Thymus (tissue), 11 donors: ENCODE measurements around the gene BHLHA15. TPM values are rescaled to one million over a fixed set of nuclear protein-coding genes. Genes with fewer than 3 reads are reported as not detected.

Experiments used
- DNase-seq, 9 donors: peaks; one replicate each; pipeline ENCODE4 v3.0.0-alpha.2; 2013; ENCODE audit warnings: low spot score in 9 of 9, low read depth in 6 of 9, missing footprints in 1 of 9
- H3K27ac ChIP-seq, 2 donors: one replicate each; pipeline ENCODE4 v1.5.1; 2013; ENCODE audit warnings: control low read depth in 1 of 2, low read depth in 1 of 2, low read length in 1 of 2, mild to moderate bottlenecking in 1 of 2, moderate library complexity in 1 of 2
- H3K27me3 ChIP-seq, 2 donors: one replicate each; pipeline ENCODE4 v1.5.1; 2013; ENCODE audit warnings: low read length in 1 of 2; ENCODE audit not compliant: control insufficient read depth in 2 of 2, insufficient read depth in 1 of 2
- H3K36me3 ChIP-seq, 2 donors: one replicate each; pipeline ENCODE4 v1.5.1; 2013; ENCODE audit warnings: low read length in 1 of 2, mild to moderate bottlenecking in 1 of 2, moderate library complexity in 1 of 2; ENCODE audit not compliant: control insufficient read depth in 2 of 2, insufficient read depth in 2 of 2
- H3K4me1 ChIP-seq, 2 donors: one replicate each; pipeline ENCODE4 v1.5.1; 2013; ENCODE audit warnings: low read length in 2 of 2; ENCODE audit not compliant: control insufficient read depth in 2 of 2, insufficient read depth in 2 of 2
- H3K4me3 ChIP-seq, 2 donors: one replicate each; pipeline ENCODE4 v1.5.1; 2013; ENCODE audit warnings: low read length in 2 of 2, control low read depth in 1 of 2, mild to moderate bottlenecking in 1 of 2
- H3K9me3 ChIP-seq, 2 donors: one replicate each; pipeline ENCODE4 v1.5.1; 2013; ENCODE audit warnings: low read length in 1 of 2, mild to moderate bottlenecking in 1 of 2; ENCODE audit not compliant: control insufficient read depth in 2 of 2, insufficient read depth in 1 of 2
- whole genome bisulfite sequencing: extraction: QIAGEN DNeasy Blood & Tissue Kit; methylation state at CpG from one replicate; pipeline ENCODE4 v1.1.7; 2013; 5-methylcytosine and 5-hydroxymethylcytosine counted together
- polyA plus RNA-seq: library from polyadenylated mRNA; stranded (reverse); fragments of 200-250 nt; gene quantifications from one replicate; pipeline ENCODE4 v1.2.3, GENCODE V29; 2013
- total RNA-seq: library from RNA; stranded (reverse); fragments of 120-200 nt; gene quantifications from one replicate; pipeline ENCODE4 v1.2.4, GENCODE V29; 2013
- donor health status: healthy.

Gene BHLHA15
- total and polyA plus RNA-seq, 2 donors: 0.07 TPM; not detected in 1

DNA sequence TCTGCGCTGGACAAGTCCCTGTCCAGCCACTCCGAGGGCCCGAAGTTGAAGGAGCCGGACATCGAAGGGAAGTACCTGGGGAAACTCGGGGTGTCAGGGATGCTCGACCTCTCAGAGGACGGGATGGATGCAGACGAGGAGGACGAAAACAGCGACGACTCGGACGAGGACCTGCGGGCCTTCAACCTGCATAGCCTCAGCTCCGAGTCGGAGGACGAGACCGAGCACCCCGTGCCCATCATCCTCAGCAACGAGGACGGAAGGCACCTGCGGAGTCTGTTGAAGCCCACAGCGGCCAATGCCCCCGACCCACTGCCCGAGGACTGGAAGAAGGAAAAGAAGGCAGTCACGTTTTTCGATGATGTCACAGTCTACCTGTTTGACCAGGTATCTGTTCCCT, 17.1 kb upstream of the BHLHA15 start:
- no peak for DNase-seq
- Histone ChIP-seq H3K9me3 (peaks cover 0 to 4% of the 10 kb centered on the region in 2 donors), H3K27ac (no peak overlapping the region), H3K4me1 (no peaks in the 10 kb centered on the region), H3K4me3 (no peak overlapping the region), H3K36me3 (peaks cover 48 to 53% of the 10 kb centered on the region in 2 donors), H3K27me3 (no peaks in the 10 kb centered on the region)
- 98% methylated on average over 28 of the region's 28 CpGs for WGBS

GRCh38 chr7:98194672-98195457, 16.4 kb upstream of the BHLHA15 start:
- Histone ChIP-seq H3K27me3 (no peaks in the 10 kb centered on the region), H3K27ac (no peak overlapping the region), H3K4me1 (no peaks in the 10 kb centered on the region), H3K36me3 (peaks cover 44 to 47% of the 10 kb centered on the region in 2 donors), H3K4me3 (no peak overlapping the region), H3K9me3 (peaks cover 0 to 4% of the 10 kb centered on the region in 2 donors)
- WGBS: 98% methylated on average over 8 of the region's 8 CpGs
- DNase-seq: no peak

DNA sequence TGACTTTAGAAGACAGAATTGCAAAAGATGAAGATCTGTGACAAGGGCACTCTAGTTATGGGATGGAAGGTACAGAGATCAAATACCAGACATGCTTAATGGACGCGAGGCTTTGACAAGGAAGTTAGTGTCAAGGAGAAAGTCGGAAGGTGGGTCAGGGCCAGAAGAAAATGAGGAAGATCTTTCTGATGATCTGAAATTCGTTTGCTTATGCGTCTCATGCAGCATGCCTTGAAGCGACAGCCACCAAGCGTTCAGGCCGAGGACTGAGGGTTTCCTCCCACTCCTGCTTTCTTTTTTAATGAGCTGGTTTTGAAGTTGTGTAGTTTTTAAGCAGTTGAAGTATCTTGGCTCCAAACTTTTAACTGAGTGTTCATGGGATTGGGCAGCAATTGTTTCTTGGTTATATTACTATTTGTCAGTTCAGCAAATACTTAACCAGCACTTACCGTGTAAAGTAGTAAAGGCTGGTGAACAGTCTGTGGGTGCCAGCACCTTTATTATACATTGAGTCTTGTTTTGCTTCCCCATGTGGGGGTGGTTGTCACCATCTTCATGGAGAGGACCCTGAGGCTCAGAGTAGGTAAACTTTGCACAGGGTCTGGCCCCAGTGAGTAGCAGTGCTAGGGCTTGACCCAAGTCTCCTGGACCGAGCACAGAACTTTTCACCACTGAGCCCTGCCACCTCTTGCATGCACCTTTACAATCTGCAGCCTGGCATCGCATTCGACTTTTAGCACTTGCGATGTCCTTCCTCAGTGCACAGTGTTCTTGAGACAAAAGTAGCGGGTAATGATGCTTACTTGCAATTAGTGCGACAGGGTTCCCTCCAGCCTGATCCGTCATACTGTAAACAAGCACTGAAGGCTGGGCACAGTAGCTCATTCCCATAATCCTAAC, 14.3 kb upstream of the BHLHA15 start:
- WGBS: 90% methylated on average over 16 of the region's 16 CpGs
- Histone ChIP-seq H3K27me3 (no peaks in the 10 kb centered on the region), H3K27ac (no peak overlapping the region), H3K4me3 (no peak overlapping the region), H3K9me3 (peaks cover 0 to 4% of the 10 kb centered on the region in 2 donors), H3K36me3 (peaks cover 32 to 34% of the 10 kb centered on the region in 2 donors), H3K4me1 (peaks cover 10 to 14% of the 10 kb centered on the region in 2 donors)
- no peak for DNase-seq

- WGBS: 99% methylated on average over 5 of the region's 5 CpGs
- Histone ChIP-seq H3K27ac (no peak overlapping the region), H3K4me3 (no peak overlapping the region), H3K27me3 (no peaks in the 10 kb centered on the region), H3K9me3 (peaks cover 0 to 4% of the 10 kb centered on the region in 2 donors), H3K36me3 (peaks cover 14 to 21% of the 10 kb centered on the region in 2 donors), H3K4me1 (peaks cover 28 to 36% of the 10 kb centered on the region in 2 donors)
- DNase-seq: no peak
Measured at GRCh38 chr7:98199131-98199530, 12.1 kb upstream of the BHLHA15 start.

- Histone ChIP-seq H3K27ac (no peak overlapping the region), H3K4me3 (no peak overlapping the region), H3K9me3 (peaks cover 0 to 4% of the 10 kb centered on the region in 2 donors), H3K27me3 (no peaks in the 10 kb centered on the region), H3K4me1 (peaks cover 28 to 42% of the 10 kb centered on the region in 2 donors), H3K36me3 (peaks cover 14 to 20% of the 10 kb centered on the region in 2 donors)
- peak in 1 of 9 donors; percentile 49 for DNase-seq
- 11% methylated on average over 6 of the region's 6 CpGs for WGBS
Measured at GRCh38 chr7:98200364-98200763, 10.9 kb upstream of the BHLHA15 start.

- no peaks in the 10 kb centered on the region for H3K27me3 ChIP-seq
- 8% methylated on average over 15 of the region's 15 CpGs for WGBS
- peaks cover 23 to 33% of the 10 kb centered on the region in 2 donors for H3K36me3 ChIP-seq
- peaks cover 28 to 42% of the 10 kb centered on the region in 2 donors for H3K4me1 ChIP-seq
- peak in 8 of 9 donors; percentile 17 to 86 (median 64) for DNase-seq
- no peak overlapping the region for H3K4me3 ChIP-seq
- H3K9me3 ChIP-seq: peaks cover 0 to 4% of the 10 kb centered on the region in 2 donors
- peak overlapping the region in 1 of 2 donors; percentile 8 for H3K27ac ChIP-seq
Measured at GRCh38 chr7:98202367-98203195, 8.7 kb upstream of the BHLHA15 start.

DNA sequence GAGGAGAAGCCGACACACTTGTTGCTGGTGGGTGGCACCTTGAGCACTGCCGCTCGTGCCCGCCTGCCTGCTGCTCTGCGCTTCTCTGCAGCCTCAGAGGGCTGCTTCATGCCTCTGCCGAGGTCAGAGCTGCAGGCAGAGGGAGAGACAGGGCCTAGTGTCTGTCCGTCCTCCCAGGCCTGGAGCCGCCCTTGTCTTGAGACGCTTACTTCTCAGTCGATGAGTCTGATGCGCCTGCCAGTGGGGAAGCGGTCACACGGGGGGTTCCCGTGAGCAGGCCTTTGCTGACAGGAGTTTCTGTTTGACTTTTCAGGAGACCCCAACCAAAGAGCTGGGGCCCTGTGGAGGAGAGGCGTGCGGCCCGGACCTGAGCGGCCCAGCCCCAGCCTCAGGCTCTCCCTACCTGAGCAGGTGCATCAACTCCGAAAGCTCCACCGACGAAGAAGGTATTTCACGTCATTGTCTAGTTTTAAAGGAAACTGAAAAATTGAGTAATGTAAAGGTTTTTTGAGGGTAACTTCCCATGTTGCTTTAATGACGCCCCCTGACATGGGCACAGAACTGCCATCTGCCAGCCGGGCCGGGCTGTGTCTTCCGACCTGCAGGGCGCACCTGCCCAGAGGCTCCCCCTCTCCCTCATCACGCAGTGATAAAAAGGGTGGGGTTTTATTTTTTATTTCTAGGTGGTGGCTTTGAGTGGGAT, 7.8 kb upstream of the BHLHA15 start:
- H3K27ac ChIP-seq: no peak overlapping the region

DNA sequence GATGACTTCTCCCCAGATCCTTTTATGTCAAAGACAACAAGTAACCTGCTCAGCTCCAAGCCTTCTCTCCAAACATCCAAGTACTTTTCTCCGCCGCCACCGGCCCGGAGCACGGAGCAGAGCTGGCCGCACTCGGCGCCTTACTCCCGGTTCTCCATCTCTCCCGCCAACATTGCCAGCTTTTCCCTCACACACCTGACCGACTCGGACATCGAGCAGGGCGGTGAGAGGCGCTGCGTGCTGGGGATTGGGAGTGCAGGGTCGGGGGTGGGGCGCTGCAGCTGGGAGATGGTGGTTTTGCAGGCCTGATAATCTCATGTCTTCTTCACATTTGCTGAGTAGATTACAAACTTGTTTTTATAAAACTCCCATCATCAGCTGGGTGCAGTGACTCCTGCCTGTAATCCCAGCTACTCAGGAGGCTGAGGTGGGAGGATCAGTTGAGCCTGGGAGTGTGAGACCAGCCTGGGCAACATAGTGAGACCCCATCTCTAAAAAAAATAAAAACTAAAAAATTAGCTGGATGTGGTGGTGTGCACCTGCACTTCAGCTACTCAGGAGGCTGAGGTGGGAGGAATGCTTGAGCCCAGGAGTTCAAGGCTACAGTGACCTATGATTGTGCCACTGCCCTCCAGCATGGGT, 7.2 kb upstream of the BHLHA15 start:
- 98% methylated on average over 18 of the region's 18 CpGs for WGBS
- no peak for DNase-seq
- H3K4me3 ChIP-seq: no peak overlapping the region
- peaks cover 23 to 36% of the 10 kb centered on the region in 2 donors for H3K36me3 ChIP-seq
- H3K27me3 ChIP-seq: no peaks in the 10 kb centered on the region
- no peak overlapping the region for H3K27ac ChIP-seq
- peaks cover 28 to 42% of the 10 kb centered on the region in 2 donors for H3K4me1 ChIP-seq
- H3K9me3 ChIP-seq: no peaks in the 10 kb centered on the region

More for the DNA sequence above, 7.8 kb upstream of the BHLHA15 start:
- H3K9me3 ChIP-seq: peaks cover 0 to 2% of the 10 kb centered on the region in 2 donors
- 93% methylated on average over 28 of the region's 28 CpGs for WGBS
- H3K27me3 ChIP-seq: no peaks in the 10 kb centered on the region
- DNase-seq: peak in 1 of 9 donors; percentile 21
- H3K4me1 ChIP-seq: peaks cover 28 to 42% of the 10 kb centered on the region in 2 donors
- no peak overlapping the region for H3K4me3 ChIP-seq
- H3K36me3 ChIP-seq: peaks cover 23 to 36% of the 10 kb centered on the region in 2 donors
